CD14-positive monocyte (primary cell): ENCODE measurements around the gene AVPR2. TPM values are rescaled to one million over a fixed set of nuclear protein-coding genes. Genes with fewer than 3 reads are reported as not detected.

Experiments used
- DNase-seq, 3 donors: peaks; one replicate each; pipeline ENCODE4 v3.0.0-alpha.2; 2011 to 2022
- H2AFZ ChIP-seq: 2 replicates; pipeline ENCODE4 v1.6.0; 2012; ENCODE audit warnings: mild to moderate bottlenecking, low read depth, low read length, inconsistent platforms; ENCODE audit not compliant: insufficient read depth, poor library complexity, severe bottlenecking
- H3K27ac ChIP-seq, 2 donors: 1 replicate in 1 of 2; 2 replicates in 1 of 2; pipeline ENCODE4 v1.5.1; 2012 to 2013; ENCODE audit warnings: low read length in 2 of 2, control low read depth in 1 of 2, inconsistent platforms in 1 of 2, low read depth in 1 of 2, mild to moderate bottlenecking in 1 of 2
- H3K27me3 ChIP-seq, 2 donors: one replicate each; pipeline versions ENCODE4 v1.6.0 to v1.6.1; 2011 to 2013; ENCODE audit warnings: low read length in 2 of 2; ENCODE audit not compliant: control insufficient read depth in 2 of 2, insufficient read depth in 2 of 2
- H3K36me3 ChIP-seq, 2 donors: replicated peaks in 1 of 2; 1 replicate in 1 of 2; 2 replicates in 1 of 2; pipeline versions ENCODE4 v1.5.1 to v1.6.1; 2012 to 2013; ENCODE audit warnings: low read length in 2 of 2, control low read depth in 1 of 2, inconsistent platforms in 1 of 2, mild to moderate bottlenecking in 1 of 2; ENCODE audit not compliant: insufficient read depth in 2 of 2, control insufficient read depth in 1 of 2
- H3K4me1 ChIP-seq, 2 donors: 1 replicate in 1 of 2; 2 replicates in 1 of 2; pipeline versions ENCODE4 v1.5.1 to v1.6.1; 2012 to 2013; ENCODE audit warnings: low read length in 2 of 2, control low read depth in 1 of 2, inconsistent platforms in 1 of 2, mild to moderate bottlenecking in 1 of 2, moderate library complexity in 1 of 2; ENCODE audit not compliant: insufficient read depth in 2 of 2, control insufficient read depth in 1 of 2
- H3K4me2 ChIP-seq: replicated peaks from 2 replicates; pipeline ENCODE3; 2012; ENCODE audit warnings: low read length, moderate library complexity, mild to moderate bottlenecking; ENCODE audit not compliant: poor library complexity, severe bottlenecking; ENCODE audit errors: extremely low read depth
- H3K4me3 ChIP-seq, 3 experiments: fragments of 200-600 bp in 1 of 3; sonication (generic) in 1 of 3; replicated peaks in 1 of 3; 1 replicate in 2 of 3; 2 replicates in 1 of 3; pipeline ENCODE4 v1.5.1; 2011 to 2013; ENCODE audit warnings: low read length in 3 of 3, mild to moderate bottlenecking in 3 of 3, control low read depth in 2 of 3, low read depth in 2 of 3, inconsistent platforms in 1 of 3, moderate library complexity in 1 of 3
- H3K79me2 ChIP-seq: 2 replicates; pipeline ENCODE4 v1.6.0; 2012; ENCODE audit warnings: mild to moderate bottlenecking, control low read depth, inconsistent platforms, low read length, moderate library complexity; ENCODE audit not compliant: insufficient read depth
- H3K9ac ChIP-seq: 2 replicates; pipeline ENCODE4 v1.6.0; 2017; ENCODE audit warnings: low read length, mild to moderate bottlenecking; ENCODE audit not compliant: insufficient read depth, poor library complexity, severe bottlenecking
- H3K9me3 ChIP-seq, 2 donors: replicated peaks in 1 of 2; 1 replicate in 1 of 2; 2 replicates in 1 of 2; pipeline versions ENCODE4 v1.5.1 to v1.6.1; 2012 to 2013; ENCODE audit warnings: low read length in 2 of 2, control low read depth in 1 of 2; ENCODE audit not compliant: control insufficient read depth in 1 of 2, insufficient read depth in 1 of 2
- H4K20me1 ChIP-seq: 2 replicates; pipeline ENCODE4 v1.6.0; 2012; ENCODE audit warnings: mild to moderate bottlenecking, low read length, control low read depth, moderate library complexity; ENCODE audit not compliant: insufficient read depth
- H3K27ac Mint-ChIP-seq, 7 donors: one replicate each; pipeline ENCODE4 v1.8.0; 2020; ENCODE audit warnings: mild to moderate bottlenecking in 7 of 7, mixed read lengths in 7 of 7, moderate library complexity in 6 of 7, inconsistent platforms in 2 of 7
- H3K27me3 Mint-ChIP-seq, 3 donors: one replicate each; pipeline ENCODE4 v1.8.0; 2021 to 2022; ENCODE audit warnings: low read depth in 3 of 3, mild to moderate bottlenecking in 3 of 3, mixed read lengths in 3 of 3, moderate library complexity in 3 of 3, inconsistent platforms in 1 of 3
- H3K36me3 Mint-ChIP-seq, 2 donors: one replicate each; pipeline ENCODE4 v1.8.0; 2020; ENCODE audit warnings: mixed read lengths in 2 of 2, inconsistent platforms in 1 of 2, mild to moderate bottlenecking in 1 of 2
- H3K4me1 Mint-ChIP-seq: one replicate; pipeline ENCODE4 v1.8.0; 2020; ENCODE audit warnings: mild to moderate bottlenecking, mixed read lengths
- H3K4me3 Mint-ChIP-seq, 2 donors: one replicate each; pipeline ENCODE4 v1.8.0; 2020; ENCODE audit warnings: mild to moderate bottlenecking in 2 of 2, mixed read lengths in 2 of 2, moderate library complexity in 1 of 2
- H3K9me3 Mint-ChIP-seq, 7 donors: one replicate each; pipeline ENCODE4 v1.8.0; 2020 to 2022; ENCODE audit warnings: mixed read lengths in 7 of 7, mild to moderate bottlenecking in 6 of 7, moderate library complexity in 6 of 7, inconsistent platforms in 2 of 7
- WGBS: methylation state at CpG from one replicate; pipeline ENCODE4 v1.1.5; 2013; ENCODE audit warnings: missing lambda C conversion rate; ENCODE audit not compliant: insufficient coverage; 5-methylcytosine and 5-hydroxymethylcytosine counted together
- intact Hi-C, 2 donors: fragments of 100-400 bp; cut with micrococcal nuclease; formaldehyde crosslinking; loops; one replicate each; pipeline versions ENCODE4 v1.15.0 to v1.15.1; 2023
- polyA plus RNA-seq, 3 donors: library from polyadenylated mRNA; depleted of rRNA in 1 of 3; unstranded in 2 of 3; stranded (reverse) in 1 of 3; fragments of 300-500 nt in 2 of 3; fragments of >200 nt in 1 of 3; fragmentation: Illumina TruSeq in 2 of 3; gene quantifications; 1 replicate in 2 of 3; 2 replicates in 1 of 3; pipeline ENCODE4 v1.2.3, GENCODE V29; 2012 to 2021
- TF ChIP-seq, protein P1 (sequence below): fragments of 200-600 bp; IDR thresholded peaks from one replicate; pipeline ENCODE4 v1.8.0; 2022; ENCODE audit warnings: antibody characterized with exemption, mild to moderate bottlenecking

AVPR2 gene
- polyA plus RNA-seq, 3 donors = 0.14 to 0.27 TPM; not detected in 1

DNA sequence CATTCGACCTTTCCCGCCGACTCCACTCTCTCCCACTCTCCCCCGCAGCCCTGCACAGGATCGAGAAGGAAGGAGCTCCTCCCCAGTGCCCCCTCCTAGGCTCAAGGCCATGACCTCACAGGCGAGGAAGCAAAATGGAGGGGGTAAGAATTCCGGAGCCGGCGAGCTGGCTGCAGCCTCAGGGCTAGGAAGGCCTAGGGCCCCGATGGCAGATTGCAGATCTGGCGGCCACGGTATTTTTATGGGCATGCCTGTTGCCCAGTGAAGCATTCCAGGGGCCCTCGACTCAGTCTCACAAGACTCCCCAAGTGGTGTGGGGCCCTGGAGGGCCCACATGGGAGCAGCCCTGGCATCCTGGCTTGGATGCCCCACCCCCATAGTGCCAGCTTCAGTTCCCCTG, 17.6 kb upstream of the AVPR2 start:
- Histone ChIP-seq H3K9me3 (peaks cover 0 to 28% of the 10 kb centered on the region in 2 donors), H3K27ac (no peak overlapping the region), H3K4me1 (peaks cover 5 to 8% of the 10 kb centered on the region in 2 donors), H3K4me3 (no peak overlapping the region), H3K27me3 (peaks cover 36 to 68% of the 10 kb centered on the region in 2 donors), H3K79me2 (no peaks in the 10 kb centered on the region), H3K36me3 (no peaks in the 10 kb centered on the region), H4K20me1 (no peaks in the 10 kb centered on the region), H3K4me2 (no peak overlapping the region), H3K9ac (no peak overlapping the region), H2AFZ (no peak overlapping the region)
- Mint-ChIP-seq H3K4me1 (peaks cover 1% of the 10 kb centered on the region), H3K36me3 (no peaks in the 10 kb centered on the region), H3K27ac (peak overlapping the region in 2 of 7 donors; percentile 73 to 77), H3K4me3 (no peak overlapping the region), H3K9me3 (peaks cover 0 to 18% (median 7%) of the 10 kb centered on the region in 7 donors), H3K27me3 (peaks cover 45 to 87% (median 80%) of the 10 kb centered on the region in 3 donors)
- WGBS = 44% methylated on average over 7 of the region's 13 CpGs
- no peak for DNase-seq
- TF ChIP-seq, protein P1, sequence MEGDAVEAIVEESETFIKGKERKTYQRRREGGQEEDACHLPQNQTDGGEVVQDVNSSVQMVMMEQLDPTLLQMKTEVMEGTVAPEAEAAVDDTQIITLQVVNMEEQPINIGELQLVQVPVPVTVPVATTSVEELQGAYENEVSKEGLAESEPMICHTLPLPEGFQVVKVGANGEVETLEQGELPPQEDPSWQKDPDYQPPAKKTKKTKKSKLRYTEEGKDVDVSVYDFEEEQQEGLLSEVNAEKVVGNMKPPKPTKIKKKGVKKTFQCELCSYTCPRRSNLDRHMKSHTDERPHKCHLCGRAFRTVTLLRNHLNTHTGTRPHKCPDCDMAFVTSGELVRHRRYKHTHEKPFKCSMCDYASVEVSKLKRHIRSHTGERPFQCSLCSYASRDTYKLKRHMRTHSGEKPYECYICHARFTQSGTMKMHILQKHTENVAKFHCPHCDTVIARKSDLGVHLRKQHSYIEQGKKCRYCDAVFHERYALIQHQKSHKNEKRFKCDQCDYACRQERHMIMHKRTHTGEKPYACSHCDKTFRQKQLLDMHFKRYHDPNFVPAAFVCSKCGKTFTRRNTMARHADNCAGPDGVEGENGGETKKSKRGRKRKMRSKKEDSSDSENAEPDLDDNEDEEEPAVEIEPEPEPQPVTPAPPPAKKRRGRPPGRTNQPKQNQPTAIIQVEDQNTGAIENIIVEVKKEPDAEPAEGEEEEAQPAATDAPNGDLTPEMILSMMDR = no peak
- intact Hi-C loops = no loop called here

DNA sequence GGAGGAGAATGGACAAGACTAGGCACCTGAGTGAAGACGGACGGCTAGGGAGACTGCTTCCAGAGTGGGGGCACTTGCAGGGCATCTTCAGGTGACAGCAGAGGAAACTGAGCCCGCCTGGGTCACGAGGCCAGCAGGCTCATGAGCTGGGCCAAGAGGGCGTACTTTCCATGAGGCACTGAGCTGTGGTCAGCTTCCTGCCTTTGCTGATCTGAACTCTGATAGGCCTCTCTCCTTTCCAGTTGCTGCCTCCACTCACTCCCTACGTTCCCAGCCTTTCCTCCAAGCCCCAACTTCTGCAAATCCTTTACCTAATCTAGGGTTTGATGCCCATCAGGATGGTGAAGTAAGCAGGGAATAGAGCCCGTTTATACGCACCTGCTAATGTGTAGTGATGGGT, 17.1 kb upstream of the AVPR2 start:
- no peaks in the 10 kb centered on the region for H3K36me3 Mint-ChIP-seq
- H3K79me2 ChIP-seq = no peaks in the 10 kb centered on the region
- no peaks in the 10 kb centered on the region for H4K20me1 ChIP-seq
- peak overlapping the region in 1 of 2 donors; percentile 48 for H3K4me3 Mint-ChIP-seq
- DNase-seq = no peak
- no peak overlapping the region for H3K27ac Mint-ChIP-seq
- no peak overlapping the region for H3K4me3 ChIP-seq
- intact Hi-C loops = no loop called here
- WGBS = 73% methylated on average over 3 of the region's 8 CpGs
- H3K4me2 ChIP-seq = no peak overlapping the region
- H3K27ac ChIP-seq = no peak overlapping the region
- H3K4me1 ChIP-seq = peaks cover 5 to 8% of the 10 kb centered on the region in 2 donors
- no peak overlapping the region for H2AFZ ChIP-seq
- H3K36me3 ChIP-seq = no peaks in the 10 kb centered on the region
- H3K4me1 Mint-ChIP-seq = peaks cover 1% of the 10 kb centered on the region
- peaks cover 36 to 66% of the 10 kb centered on the region in 2 donors for H3K27me3 ChIP-seq
- TF ChIP-seq, protein P1 = no peak
- peaks cover 45 to 86% (median 81%) of the 10 kb centered on the region in 3 donors for H3K27me3 Mint-ChIP-seq
- H3K9me3 ChIP-seq = peaks cover 0 to 28% of the 10 kb centered on the region in 2 donors
- H3K9me3 Mint-ChIP-seq = peaks cover 0 to 18% (median 7%) of the 10 kb centered on the region in 7 donors
- H3K9ac ChIP-seq = no peak overlapping the region
